Stomach (tissue), 9 donors: ENCODE results near the gene COL13A1. TPM values are rescaled to one million over a fixed set of nuclear protein-coding genes. Genes with fewer than 3 reads are reported as not detected.
A peak's percentile ranks its signal among the peaks of the same experiment; 100 is the strongest.

ENCODE experiments used
- DNase-seq, 2 donors: peaks; one replicate each; pipeline versions ENCODE4 v3.0.0 to v3.0.0-alpha.2; 2013 to 2019
- H3K27ac ChIP-seq, 5 donors: fragments of 200-600 bp in 4 of 5; sonication (generic) in 4 of 5; one replicate each; pipeline ENCODE4 v1.5.1; 2013 to 2019; ENCODE audit warnings: mild to moderate bottlenecking in 1 of 5, moderate library complexity in 1 of 5
- H3K27me3 ChIP-seq, 3 donors: fragments of 200-600 bp; sonication (generic); one replicate each; pipeline ENCODE4 v1.5.1; 2017 to 2019; ENCODE audit warnings: mixed run types in 1 of 3
- H3K36me3 ChIP-seq, 4 donors: fragments of 200-600 bp; sonication (generic); 1 replicate in 3 of 4; 2 replicates in 1 of 4; pipeline ENCODE4 v1.5.1; 2016 to 2019
- H3K4me1 ChIP-seq, 4 donors: fragments of 200-600 bp; sonication (generic); one replicate each; pipeline ENCODE4 v1.5.1; 2016 to 2019
- H3K4me3 ChIP-seq, 4 donors: fragments of 200-600 bp; sonication (generic) in 3 of 4; one replicate each; pipeline ENCODE4 v1.5.1; 2016 to 2019; ENCODE audit warnings: mild to moderate bottlenecking in 1 of 4
- H3K9me3 ChIP-seq, 4 donors: fragments of 200-600 bp; sonication (generic); one replicate each; pipeline ENCODE4 v1.5.1; 2016 to 2019
- EP300 ChIP-seq: sonication (generic); formaldehyde crosslinking; IDR thresholded peaks from one replicate; pipeline ENCODE4 v1.6.1; 2017; ENCODE audit warnings: antibody characterized with exemption
- POLR2A ChIP-seq, 4 donors: fragments of 450-650 bp; IDR thresholded peaks; one replicate each; pipeline ENCODE4 v1.6.1; 2016; ENCODE audit warnings: antibody characterized with exemption in 4 of 4, control low read depth in 2 of 4, mild to moderate bottlenecking in 1 of 4, moderate library complexity in 1 of 4
- POLR2AphosphoS5 ChIP-seq, 3 donors: sonication (generic); formaldehyde crosslinking; IDR thresholded peaks; one replicate each; pipeline ENCODE4 v1.6.1; 2016; ENCODE audit warnings: antibody characterized with exemption in 3 of 3
- WGBS, 5 donors: extraction: QIAGEN DNeasy Blood & Tissue Kit in 3 of 5; methylation state at CpG; one replicate each; pipeline versions ENCODE4 v1.1.5 to v1.1.7; 2013 to 2018; 5-methylcytosine and 5-hydroxymethylcytosine counted together
- intact Hi-C: fragments of 100-400 bp; cut with DNase I; formaldehyde crosslinking; loops from one replicate; pipeline ENCODE4 v1.15.1; 2023; ENCODE audit warnings: low total_unique reads
- polyA plus RNA-seq, 3 donors: library from polyadenylated mRNA; stranded (reverse); fragments of 200-250 nt; gene quantifications; one replicate each; pipeline ENCODE4 v1.2.3, GENCODE V29; 2013
- total RNA-seq, 5 donors: library from RNA; depleted of rRNA; stranded (reverse); fragments of >200 nt; gene quantifications; one replicate each; pipeline versions ENCODE4 v1.1.0 to v1.2.3, GENCODE V29; 2014 to 2016
- TF ChIP-seq, protein P1 (sequence below), 7 experiments: fragments of 450-650 bp in 4 of 7; fragments of 200-600 bp in 3 of 7; sonication (generic) in 3 of 7; IDR thresholded peaks; one replicate each; pipeline ENCODE4 v1.5.1; 2016 to 2019; ENCODE audit warnings: antibody characterized with exemption in 7 of 7, control low read depth in 2 of 7, mild to moderate bottlenecking in 1 of 7
- donor health status: healthy with polysubstance abuse.
- donor health status: Bipolar disorder and iron deficiency.
- donor health status: healthy.

COL13A1 gene
- total and polyA plus RNA-seq, 8 donors, result 0.58 to 9.9 (median 6.9) TPM

DNA sequence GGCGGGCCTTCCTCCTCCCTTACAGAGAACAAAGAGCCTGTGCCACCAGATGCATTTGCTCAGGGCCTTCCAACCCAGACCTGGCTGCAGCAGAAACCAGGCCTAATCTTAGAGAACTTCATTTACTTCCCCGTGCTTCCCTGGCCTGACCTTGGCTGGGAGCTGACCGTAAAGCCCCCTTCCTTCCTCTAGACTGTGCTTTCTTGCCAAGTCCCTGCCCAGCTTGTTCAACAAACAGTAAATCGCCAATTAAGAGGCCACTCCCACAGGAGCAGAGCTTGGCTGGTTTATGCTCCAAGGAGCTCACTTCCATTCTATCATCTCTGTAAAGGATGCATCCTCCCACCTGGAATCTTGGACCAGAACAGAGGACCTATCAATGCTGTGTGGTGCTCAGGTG lies 110.9 kb downstream of the COL13A1 start:
- Histone ChIP-seq H3K9me3 (no peaks in the 10 kb centered on the region), H3K4me1 (peaks cover 16 to 49% (median 35%) of the 10 kb centered on the region in 4 donors), H3K27me3 (peaks cover 0 to 5% (median 0%) of the 10 kb centered on the region in 3 donors), H3K27ac (peak overlapping the region in 2 of 5 donors; percentile 39 to 61), H3K36me3 (no peaks in the 10 kb centered on the region), H3K4me3 (no peak overlapping the region)
- TF ChIP-seq, protein P1, sequence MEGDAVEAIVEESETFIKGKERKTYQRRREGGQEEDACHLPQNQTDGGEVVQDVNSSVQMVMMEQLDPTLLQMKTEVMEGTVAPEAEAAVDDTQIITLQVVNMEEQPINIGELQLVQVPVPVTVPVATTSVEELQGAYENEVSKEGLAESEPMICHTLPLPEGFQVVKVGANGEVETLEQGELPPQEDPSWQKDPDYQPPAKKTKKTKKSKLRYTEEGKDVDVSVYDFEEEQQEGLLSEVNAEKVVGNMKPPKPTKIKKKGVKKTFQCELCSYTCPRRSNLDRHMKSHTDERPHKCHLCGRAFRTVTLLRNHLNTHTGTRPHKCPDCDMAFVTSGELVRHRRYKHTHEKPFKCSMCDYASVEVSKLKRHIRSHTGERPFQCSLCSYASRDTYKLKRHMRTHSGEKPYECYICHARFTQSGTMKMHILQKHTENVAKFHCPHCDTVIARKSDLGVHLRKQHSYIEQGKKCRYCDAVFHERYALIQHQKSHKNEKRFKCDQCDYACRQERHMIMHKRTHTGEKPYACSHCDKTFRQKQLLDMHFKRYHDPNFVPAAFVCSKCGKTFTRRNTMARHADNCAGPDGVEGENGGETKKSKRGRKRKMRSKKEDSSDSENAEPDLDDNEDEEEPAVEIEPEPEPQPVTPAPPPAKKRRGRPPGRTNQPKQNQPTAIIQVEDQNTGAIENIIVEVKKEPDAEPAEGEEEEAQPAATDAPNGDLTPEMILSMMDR (IDR thresholded peaks at IDR 0.05), result no peak
- no peak for TF ChIP-seq POLR2A (IDR thresholded peaks at IDR 0.05)
- intact Hi-C loops, result loop anchor here (10.0 kb wide), 1 partner anchor 268 kb away; no protein-coding TSS in a partner anchor
- DNase-seq, result peak; percentile 47 to 63
- WGBS, 5 donors, result 13 to 44% (median 17%) methylated on average over 4 of the region's 4 CpGs

DNA sequence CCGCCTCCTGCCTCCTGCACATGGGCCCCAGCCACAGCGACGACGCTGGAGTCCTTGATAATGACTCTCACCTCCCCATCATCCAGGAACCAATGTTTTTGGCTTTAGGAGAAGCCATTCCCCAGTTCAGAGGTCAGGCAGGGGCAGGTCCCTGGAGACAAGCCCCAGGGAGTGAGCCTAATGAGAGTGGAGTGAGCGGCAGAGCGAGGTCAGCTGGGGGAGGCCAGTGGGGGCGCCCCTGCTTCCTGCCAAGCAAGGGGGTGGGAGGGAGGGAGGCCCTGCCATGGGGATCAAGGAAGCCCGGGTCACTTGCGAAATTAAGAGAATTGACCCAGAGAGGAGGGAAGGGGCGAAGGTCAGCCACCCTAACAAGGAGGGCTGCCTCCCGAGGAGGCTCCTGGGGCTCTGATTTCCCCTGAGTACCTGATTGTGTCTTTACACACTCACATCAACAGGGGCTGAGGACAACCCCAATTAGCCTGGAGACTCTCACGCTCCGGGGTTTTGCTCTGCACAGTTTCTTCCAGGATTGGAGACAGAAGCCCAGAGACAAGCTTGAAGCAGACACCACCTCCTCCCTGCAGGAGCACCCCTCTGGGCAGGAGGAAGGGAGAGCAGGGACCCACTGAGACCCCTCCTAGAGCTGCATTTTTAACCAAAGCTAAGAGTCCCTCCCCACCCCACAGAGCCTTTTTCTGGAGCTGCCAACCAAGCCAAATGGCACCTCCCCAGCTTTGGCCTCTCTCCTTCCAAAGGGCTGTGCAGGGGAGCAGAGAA lies 112.1 kb downstream of the COL13A1 start:
- intact Hi-C loops, result loop anchor here (10.0 kb wide), 1 partner anchor 269 kb away; no protein-coding TSS in a partner anchor

DNA sequence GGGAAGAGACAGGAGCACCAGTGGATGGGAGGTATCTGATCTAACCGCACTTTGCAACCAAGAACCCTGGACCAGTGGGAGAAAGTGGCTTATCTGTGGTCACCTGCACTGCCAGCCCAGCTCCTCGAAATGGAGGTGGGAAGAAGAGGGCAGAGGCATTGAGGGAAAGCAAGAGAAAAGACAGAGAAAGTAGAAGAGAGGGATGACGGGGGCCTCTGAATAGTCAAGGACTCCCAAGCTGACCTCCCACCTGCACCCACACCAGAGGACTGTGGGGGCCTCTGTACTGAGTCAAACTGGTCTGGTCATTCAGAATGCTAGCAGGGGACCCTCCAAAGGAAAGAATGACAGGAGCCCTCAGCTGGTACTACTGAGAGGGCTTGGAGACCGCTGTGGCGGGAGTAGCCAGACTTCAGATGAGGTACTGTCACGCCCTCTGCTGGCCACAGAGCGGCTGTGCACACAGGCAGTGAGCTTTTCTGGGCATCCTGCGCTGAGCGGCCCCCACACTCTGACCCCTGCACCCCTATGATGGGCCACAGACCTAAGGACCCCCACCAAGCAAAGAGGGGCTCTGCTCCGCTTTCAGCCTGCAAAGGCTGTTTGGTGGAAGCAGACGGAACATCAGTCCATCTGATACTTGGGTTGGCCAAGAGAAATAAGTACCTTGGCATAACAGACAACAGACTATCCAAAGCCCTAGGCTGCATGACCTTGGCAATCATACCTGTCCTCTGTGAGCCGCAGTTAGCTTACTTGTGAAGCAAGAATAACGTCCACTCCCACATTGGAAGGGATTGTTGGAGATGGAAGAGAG lies 112.9 kb downstream of the COL13A1 start:
- TF ChIP-seq, protein P1 (IDR thresholded peaks at IDR 0.05), result peak in 6 of 7 experiments; percentile 42 to 98 (median 92)
- TF ChIP-seq POLR2AphosphoS5 (IDR thresholded peaks at IDR 0.05), result no peak
- Histone ChIP-seq H3K27ac (no peak overlapping the region), H3K36me3 (peaks cover 0 to under 1% (median 0%) of the 10 kb centered on the region in 4 donors), H3K27me3 (peaks cover 0 to 12% (median 0%) of the 10 kb centered on the region in 3 donors), H3K9me3 (no peaks in the 10 kb centered on the region), H3K4me1 (peaks cover 16 to 49% (median 35%) of the 10 kb centered on the region in 4 donors), H3K4me3 (no peak overlapping the region)
- intact Hi-C loops, result loop anchor here (10.0 kb wide), 1 partner anchor 270 kb away; no protein-coding TSS in a partner anchor
- WGBS, 5 donors, result 22 to 38% (median 27%) methylated on average over 11 to 13 of the region's 13 CpGs
- peak; percentile 77 to 89 for DNase-seq

More for the DNA sequence above, 112.1 kb downstream of the COL13A1 start:
- Histone ChIP-seq H3K27me3 (peaks cover 0 to 10% (median 0%) of the 10 kb centered on the region in 3 donors), H3K36me3 (no peaks in the 10 kb centered on the region), H3K4me3 (no peak overlapping the region), H3K27ac (no peak overlapping the region), H3K4me1 (peaks cover 16 to 49% (median 35%) of the 10 kb centered on the region in 4 donors), H3K9me3 (no peaks in the 10 kb centered on the region)
- no peak for DNase-seq
- no peak for TF ChIP-seq POLR2A (IDR thresholded peaks at IDR 0.05)
- TF ChIP-seq, protein P1 (IDR thresholded peaks at IDR 0.05), result no peak
- no peak for TF ChIP-seq EP300
- TF ChIP-seq POLR2AphosphoS5 (IDR thresholded peaks at IDR 0.05), result no peak
- WGBS, 5 donors, result 75 to 90% (median 80%) methylated on average over 11 to 13 of the region's 13 CpGs

DNA sequence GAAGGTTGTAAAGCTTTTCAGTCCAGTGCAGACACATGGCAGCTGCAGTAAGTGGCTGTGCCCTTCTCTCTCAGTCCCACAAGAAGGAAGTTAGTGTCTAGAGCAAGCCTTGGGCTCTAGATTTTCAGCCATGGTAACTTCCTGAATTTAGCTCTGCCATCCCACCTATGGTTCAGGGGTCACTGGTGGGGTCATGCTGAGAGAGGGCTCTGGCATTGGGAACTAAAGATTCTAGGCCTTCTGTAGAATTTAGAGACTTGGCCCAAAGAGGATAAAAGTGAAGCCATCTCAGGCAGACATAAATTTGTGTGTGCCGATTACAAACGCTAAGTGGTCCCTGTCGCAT lies 113.5 kb downstream of the COL13A1 start:
- 88 to 100% (median 99%) methylated on average over 2 to 3 of the region's 3 CpGs for WGBS, 5 donors
- H3K4me3 ChIP-seq, result no peak overlapping the region
- H3K27me3 ChIP-seq, result peaks cover 0 to 12% (median 0%) of the 10 kb centered on the region in 3 donors
- no peak for DNase-seq
- no peak overlapping the region for H3K27ac ChIP-seq
- H3K36me3 ChIP-seq, result peaks cover 0 to 5% (median 0%) of the 10 kb centered on the region in 4 donors
- H3K9me3 ChIP-seq, result no peaks in the 10 kb centered on the region
- H3K4me1 ChIP-seq, result peaks cover 16 to 46% (median 35%) of the 10 kb centered on the region in 4 donors
- TF ChIP-seq POLR2AphosphoS5 (IDR thresholded peaks at IDR 0.05), result no peak
- TF ChIP-seq EP300, result no peak
- TF ChIP-seq, protein P1 (IDR thresholded peaks at IDR 0.05), result no peak
- TF ChIP-seq POLR2A (IDR thresholded peaks at IDR 0.05), result no peak
- intact Hi-C loops, result loop anchor here (10.0 kb wide), 1 partner anchor 270 kb away; no protein-coding TSS in a partner anchor
